ENCODE data around the gene VASN.

DNA sequence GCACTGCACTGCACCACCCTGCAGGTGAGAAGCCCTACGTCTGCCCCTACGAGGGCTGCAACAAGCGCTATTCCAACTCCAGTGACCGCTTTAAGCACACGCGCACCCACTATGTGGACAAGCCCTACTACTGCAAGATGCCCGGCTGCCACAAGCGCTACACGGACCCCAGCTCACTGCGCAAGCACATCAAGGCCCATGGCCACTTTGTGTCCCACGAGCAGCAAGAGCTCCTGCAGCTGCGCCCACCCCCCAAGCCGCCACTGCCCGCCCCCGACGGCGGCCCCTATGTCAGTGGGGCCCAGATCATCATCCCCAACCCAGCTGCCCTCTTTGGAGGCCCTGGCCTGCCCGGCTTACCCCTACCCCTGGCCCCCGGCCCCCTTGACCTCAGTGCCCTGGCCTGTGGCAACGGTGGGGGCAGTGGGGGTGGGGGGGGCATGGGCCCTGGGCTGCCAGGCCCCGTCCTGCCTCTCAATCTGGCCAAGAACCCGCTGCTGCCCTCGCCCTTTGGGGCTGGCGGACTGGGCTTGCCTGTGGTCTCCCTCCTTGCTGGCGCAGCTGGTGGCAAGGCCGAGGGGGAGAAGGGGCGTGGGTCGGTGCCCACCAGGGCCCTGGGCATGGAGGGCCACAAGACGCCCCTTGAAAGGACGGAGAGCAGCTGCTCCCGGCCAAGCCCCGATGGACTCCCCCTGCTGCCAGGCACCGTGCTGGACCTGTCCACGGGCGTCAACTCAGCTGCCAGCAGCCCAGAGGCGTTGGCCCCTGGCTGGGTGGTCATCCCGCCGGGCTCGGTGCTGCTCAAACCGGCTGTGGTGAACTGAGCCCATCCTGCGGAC, 34.7 kb upstream of the VASN start:
- TF ChIP-seq ZNF274 (IDR thresholded peaks at IDR 0.05; ENCODE audit: low read depth, low read length) (no peak), YY1 (IDR thresholded peaks at IDR 0.05; ENCODE audit: insufficient read depth, insufficient read length) (no peak)
